Kidney tubule cell (primary cell): ENCODE measurements around the gene OGFR.

Experiments
- DNase-seq: peaks from one replicate; pipeline ENCODE4 v3.0.0-alpha.2; 2018; ENCODE audit warnings: low spot score

Gene OGFR

DNA sequence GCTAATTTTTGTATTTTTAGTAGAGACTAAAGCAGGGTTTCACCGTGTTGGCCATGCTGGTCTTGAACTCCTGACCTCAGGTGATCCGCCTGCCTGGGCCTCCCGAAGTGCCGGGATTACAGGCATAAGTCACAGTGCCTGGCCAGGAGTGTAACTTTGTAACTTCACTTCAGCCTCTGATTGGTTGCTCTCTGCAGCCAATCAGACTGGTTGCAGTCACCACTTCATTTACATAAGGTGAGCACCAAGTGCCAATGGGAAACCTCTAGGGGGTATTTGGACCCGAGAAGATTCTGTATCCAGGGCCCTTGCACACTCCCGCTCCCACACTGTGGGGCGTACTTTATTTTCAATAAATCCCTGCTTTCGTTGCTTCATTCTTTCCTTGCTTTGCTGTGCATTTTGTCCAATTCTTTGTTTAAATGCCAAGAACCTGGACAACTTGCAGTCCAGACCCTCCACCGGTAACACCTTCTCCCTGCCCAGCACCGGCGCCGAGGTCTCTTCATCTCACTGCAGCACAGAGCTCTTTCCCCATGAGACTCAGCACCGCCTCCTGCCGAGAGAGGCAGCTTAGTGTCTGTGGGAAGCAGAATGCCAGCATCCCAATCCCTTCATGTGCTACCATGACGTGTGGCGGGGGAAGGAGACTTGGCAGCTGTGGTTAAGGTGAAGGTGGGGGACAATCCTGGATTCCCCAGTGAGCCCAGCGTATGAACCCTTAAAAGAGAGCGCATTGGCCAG is 22.3 kb upstream of the OGFR start:
- DNase-seq = no peak

DNA sequence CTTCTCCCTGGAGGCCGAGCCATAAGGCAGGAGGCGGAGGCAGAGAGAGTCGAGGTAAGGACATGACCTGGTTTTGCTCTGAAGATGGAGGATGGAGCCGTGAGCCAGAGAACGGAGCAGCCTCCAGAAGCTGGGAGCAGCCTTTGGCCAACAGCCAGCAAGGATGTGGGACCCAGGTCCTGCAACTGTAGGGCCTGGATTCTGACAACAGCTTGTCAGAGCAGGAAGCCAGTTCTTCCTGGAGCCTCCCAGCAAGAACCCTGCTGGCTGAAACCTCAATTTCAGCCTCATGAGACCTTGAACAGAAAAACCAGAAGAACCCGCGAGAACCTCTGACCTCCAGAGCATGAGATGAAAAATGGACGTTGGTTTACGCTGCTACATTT is 21.7 kb upstream of the OGFR start:
- no peak for DNase-seq

DNA sequence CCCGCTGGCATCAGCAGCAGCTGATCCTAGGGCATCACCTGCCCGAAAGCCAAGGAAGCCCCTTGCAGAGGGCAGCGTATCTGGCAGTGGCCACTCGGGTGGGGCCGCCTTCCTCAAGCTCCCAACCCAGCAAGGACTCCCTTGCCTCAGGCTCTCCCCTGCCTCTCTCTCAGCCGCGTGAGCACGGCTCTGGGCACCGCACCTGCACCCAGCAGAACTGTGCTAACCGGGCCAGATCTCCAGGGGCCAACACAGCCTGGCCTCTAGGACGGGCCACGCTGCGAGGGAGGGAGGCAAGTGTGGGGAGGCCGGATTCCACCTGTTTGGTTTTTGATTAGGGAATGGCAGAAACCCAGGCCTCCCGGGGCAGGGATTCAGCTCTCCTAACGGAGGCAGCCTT is 20.1 kb upstream of the OGFR start:
- no peak for DNase-seq

DNA sequence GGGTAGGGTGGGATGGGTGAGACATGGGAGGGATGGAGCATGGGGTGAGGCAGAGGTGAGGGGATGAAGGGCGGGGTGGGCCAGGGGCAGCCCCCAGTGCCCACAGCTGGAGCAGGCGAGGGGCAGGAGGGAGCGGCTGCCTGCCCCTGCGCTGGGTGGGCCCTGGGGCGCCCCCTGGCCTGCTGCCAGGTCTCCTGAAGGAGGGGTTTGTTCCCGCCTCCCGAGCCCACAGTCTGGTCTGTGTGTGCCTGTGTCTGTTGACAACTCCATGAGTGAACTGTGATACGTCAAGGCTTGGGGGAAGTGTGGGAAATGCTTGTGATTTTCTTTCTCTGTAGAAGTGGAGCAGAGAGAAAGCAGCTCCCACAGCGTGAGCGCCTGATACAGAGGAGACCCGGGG is 19.2 kb upstream of the OGFR start:
- no peak for DNase-seq

DNA sequence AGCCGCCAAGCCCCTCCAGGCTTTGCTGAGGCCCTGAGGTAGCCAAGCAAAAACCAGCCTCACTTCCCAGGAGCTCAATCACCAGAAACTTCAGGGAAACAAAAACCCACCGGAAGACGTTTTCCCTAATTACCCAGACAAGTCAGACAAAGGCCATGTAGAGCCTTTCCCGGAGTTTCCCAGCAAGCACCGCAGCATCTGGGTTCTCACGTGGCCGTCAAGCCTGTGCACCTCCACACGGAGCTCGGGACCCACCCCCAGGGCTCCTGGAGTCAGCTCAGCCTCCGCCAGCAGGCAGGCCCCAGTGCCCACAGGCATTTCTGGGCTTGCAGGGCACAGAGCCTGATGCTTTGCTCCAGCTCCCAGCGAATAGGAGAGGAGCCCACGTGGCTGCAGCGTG is 18.5 kb upstream of the OGFR start:
- DNase-seq = peak; percentile 14

DNA sequence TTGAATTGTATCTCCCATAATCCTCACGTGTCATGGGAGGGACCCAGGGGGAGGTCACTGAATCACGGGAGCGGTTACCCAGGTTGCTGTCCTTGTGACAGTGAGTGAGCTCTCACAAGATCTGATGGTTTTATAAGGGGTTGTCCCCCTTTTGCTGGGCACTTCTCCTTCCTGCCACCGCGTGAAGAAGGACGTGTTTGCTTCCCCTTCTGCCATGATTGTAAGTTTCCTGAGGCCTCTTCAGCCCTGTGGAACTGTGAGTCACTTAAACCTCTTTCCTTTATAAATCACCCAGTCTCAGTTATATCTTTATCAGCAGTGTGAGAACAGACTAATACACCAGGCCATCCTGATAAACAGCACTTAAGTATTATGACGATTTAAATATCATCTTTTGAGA is 17.3 kb upstream of the OGFR start:
- no peak for DNase-seq

DNA sequence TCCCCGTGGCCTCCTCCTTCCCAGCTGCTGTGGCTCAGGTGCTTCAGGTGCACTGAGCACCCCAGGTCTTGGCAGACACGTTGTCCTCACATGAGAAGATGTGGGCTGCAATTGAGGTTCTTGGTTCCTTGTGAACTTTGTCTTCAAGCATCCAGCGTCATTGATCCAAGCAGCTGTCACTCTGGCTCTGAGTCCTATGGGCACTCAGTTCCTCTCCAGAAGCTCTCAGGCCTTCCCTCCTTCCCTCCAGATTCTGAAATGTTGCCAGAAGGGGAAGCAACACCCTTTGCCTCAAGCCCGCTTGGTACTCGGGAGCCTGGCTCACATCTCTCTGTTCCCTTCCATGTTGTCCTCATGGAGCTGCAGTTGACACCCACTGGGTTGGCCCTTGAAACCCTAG is 16.8 kb upstream of the OGFR start:
- DNase-seq = no peak

DNA sequence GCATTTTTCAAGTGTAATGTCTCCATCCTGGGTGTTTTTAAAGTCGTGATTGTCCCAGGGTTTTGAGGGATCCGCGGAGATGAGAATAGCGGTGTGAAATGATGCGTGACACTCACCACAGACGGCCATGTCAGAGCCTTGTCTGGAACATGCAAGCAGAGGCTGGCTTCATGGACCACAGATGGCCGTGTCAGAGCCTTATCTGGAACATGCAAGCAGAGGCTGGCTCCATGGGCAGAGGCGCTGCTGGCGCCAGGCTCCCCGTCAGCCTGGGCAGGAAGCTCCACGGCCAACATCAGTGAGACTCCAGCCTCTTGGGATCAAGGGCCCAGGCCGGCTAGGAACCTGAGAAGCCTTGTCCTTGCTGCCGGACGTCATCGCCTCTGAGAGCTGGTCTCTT is 16.0 kb upstream of the OGFR start:
- DNase-seq = no peak

DNA sequence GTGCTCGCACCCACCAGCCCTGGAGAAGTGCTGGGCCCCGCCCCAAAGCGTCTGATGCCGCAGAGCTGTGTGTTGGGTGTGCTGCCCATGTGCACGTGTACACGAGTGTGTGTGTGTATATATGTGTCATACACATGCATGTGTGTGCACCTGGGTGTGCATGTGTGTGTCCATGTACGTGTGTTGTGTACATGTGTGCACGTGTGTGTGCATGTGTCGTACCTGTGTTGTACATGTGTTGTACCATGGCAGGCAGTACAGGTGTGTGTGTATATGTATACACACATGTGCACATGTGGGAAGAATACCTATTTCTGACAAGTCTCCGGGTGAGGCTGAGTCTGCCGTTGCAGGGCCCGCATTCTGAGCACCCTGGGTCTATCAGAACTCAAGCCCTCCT is 14.6 kb upstream of the OGFR start:
- DNase-seq = no peak

DNA sequence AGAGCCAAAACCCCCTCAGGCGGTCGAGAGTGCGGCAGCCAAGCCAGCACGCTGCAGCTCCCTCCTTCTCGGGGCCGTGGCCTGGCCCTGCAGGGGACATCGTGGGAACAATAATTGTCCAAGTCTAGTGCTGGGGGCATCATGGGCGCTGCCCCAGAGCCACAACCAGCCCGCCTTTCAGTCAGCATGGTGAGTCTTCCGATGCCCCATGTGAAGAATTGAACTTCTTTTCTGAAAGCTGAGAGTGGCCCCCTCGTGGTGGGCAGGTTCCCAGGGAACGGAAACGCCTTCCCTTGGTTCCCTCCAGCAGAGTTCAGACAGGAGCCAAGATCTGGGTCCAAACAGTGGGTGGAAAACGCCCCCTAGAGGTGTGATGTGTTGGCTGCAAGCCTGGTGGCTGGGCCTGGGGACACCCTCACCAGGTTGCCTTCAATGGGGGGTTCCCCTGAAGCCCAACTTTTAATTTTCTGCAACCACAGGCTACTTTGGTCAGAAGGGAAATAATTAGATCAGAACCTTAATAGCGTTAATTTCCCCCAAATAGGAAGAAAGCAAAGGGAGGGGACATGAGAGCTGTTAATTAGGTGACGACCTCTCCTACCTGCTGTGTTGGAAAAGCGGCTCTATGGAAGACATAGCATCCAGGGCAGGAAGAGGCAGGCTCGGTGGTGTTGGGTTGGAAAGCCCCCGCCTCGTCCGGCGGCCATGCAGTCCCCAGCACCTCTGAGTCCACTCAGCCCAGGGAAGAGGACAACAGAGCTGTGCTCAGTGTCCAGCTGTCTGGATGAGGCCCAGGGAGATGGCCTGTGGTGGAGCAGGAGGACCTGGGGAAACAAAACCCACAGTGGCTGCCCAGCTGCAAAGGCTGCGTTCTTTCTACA is 13.1 kb upstream of the OGFR start:
- peak; percentile 84 for DNase-seq

DNA sequence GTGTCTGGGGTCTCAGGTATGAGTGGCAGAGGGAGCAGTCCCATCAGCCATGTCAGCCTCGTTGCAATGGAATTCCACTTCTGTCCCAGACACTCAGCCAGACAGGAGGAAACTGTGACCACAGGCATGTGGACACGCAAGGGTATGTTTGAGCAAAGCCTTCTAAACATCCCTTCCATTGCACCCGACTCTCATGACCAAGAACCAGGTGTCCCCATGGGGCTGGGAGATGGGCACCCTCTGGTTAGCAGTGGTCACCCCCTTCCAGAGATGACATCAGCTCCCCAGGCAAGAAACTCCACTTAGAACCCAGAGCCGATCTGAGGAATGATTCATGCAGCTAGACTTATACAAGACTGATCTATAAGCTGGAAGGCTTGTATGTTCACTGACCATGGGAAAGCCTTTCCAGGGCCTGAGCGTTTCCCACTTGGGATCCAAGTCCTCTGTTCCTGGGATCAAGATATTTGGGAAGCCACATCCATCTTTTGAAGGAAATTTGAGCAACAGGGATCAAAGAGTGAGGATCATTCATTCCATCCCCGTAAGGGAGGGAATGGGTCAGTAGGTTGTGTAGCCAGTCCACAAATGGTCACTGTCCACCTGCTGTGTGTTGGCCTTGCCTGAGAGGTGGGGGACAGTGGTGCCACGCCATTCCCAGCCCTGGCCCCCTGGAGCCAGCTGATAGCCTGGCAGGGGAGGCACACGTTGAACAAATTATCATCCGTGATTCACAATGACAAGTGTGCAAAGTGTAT is 12.3 kb upstream of the OGFR start:
- DNase-seq = peak; percentile 86

DNA sequence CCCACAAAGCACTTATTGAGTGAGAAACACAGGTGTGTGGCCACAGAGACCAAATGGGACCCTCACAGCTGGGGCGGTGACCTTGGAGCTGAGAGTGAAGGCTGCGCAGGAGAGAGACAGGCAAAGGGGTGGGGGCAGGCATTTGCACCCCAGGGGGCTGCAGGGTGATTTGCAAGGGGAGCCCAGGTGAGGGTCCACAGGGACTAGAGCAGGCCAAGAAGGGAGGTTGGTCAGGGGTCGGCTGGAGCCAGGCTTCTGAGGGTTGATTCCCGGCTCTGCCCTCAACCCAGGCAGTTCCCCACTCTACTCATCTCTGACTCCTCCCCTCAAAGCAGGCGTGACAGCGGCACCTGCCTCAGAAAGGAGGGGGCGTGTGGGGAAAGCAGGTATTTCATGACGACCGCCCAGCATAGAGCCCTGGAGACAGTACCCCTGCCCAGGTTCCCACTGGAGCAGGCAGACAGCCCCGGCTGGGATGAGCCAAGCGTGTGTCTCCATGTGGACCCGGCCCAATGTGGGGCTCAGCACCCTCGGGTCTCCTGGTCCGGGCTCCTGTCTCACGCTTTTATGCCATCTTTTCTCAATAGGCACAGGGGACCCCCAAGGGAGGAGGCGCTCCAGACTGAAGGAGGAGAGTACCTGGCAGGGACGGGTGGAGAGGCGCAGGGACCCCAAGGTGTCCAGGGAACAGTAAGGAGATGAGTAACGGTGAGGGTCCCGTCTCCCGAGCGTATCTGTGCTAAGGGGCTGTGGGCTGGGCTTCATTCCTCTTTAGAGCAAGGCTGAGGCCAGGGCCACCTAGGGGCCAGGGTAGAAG is 11.5 kb upstream of the OGFR start:
- DNase-seq = no peak

DNA sequence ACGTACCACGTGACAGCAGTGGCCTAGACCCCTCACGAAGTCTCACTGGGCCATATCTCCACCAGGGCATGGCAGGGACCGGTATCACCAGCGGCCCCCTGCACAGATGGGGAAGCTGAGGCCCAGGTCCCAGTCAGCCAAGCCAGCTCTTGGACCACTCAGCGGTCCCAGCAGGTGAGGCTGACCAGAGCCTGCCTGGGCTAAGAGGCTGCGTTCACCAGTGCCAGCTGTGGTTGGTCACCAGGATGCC is 11.0 kb upstream of the OGFR start:
- DNase-seq = no peak

DNA sequence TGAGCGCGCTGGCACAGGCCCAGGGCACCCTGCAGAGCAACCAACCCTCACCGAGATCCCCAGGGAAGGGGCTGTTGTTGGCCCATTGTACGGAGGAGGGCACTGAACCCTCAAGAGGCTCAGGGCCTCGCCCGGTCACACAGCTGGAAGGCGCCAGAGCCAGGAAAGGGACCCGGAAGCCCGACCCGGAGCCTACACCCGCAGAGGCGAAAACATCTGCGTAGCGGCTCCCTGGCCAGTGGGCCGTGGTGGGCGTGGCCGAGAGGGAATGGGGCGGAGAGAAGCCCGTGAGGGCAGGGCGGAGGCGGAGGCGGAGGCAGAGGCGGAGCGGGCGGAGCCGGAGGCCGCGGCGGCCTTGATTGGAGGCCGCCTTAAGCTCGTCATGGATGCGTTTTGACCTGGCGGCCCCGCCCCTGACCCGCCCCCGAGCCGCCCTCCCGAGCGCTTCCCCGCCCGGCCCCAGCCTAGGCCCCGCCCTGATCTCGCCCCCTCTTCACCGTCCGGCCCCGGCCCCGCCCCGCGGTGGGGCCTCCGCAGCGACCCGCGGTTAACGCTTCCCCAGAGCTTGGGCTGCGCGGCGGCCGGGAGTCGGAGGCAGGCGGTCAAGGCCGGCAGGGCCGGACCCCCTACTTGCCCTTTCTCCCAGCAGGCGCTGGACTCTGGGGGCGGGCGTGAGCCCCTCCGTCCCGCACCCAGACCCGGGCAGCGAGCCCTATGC is 10.5 kb upstream of the OGFR start:
- DNase-seq = peak; percentile 97

DNA sequence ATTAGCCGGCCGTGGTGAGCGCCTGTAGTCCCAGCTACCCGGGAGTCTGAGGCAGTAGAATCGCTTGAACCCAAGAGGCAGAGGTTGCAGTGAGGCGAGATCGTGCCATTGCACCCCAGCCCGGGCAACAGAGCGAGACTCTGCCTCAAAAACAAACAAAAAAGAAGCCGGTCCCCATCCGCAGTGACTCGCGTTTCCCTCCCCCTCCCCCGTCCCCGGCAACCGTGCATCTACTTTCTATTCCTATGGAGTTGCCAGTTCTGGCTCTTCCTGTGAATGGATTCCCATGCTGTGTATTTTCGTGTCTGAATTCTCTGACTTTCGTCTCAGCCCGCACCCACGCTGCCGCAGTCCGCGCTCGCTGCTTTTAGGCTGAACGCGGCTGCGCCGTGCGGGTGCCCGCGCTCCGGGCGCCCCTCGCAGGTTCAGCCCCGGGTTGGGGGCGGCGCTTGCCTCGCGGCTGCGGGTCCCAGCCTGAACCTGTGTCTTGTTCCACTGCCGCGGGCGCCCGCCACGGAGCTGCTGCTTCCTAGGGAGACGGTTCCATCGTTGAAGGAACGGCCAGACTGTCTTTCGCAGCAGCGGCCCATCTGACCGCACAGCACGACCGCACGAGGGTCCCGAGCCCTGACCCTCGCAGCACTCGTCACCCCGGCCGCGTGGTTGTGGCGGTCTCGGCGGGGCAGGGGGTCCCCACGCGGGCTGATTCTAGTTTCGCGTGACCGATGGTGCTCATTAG is 9.4 kb upstream of the OGFR start:
- peak; percentile 53 for DNase-seq

DNA sequence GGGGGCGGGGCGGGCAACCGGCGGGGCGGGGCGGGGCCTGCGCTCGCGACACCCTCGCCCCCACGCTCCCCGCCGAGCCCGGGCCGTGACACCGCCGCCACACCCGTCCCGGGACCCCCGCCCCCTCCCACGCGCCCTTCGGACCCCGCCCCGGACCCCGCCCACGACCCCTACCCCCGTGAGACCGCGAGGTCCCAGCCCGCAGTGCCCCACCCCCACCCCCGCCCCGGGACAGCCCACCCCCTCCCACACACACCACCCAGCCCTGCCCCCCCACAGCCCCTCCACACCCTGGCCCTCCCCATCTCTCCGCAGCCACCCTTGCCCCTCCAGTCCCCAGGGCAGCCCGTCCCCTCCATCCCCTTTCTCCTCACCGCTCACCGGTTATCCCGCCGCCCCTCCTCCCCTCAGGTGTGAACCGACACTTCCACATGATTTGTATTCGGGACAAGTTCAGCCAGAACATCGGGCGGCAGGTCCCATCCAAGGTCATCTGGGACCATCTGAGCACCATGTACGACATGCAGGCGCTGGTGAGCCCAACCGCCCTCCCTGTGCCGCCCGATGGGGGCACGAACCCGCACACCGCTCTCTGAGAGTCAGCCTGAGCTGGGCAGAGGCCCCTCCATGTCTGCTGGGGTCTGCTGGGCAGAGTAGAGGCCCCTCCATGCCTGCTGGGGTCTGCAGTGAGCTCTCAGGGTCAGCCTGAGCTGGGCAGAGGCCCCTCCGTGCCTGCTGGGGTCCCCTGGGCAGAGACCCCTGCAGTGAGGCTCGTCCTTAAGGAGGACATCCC is 7.7 kb upstream of the OGFR start:
- no peak for DNase-seq

DNA sequence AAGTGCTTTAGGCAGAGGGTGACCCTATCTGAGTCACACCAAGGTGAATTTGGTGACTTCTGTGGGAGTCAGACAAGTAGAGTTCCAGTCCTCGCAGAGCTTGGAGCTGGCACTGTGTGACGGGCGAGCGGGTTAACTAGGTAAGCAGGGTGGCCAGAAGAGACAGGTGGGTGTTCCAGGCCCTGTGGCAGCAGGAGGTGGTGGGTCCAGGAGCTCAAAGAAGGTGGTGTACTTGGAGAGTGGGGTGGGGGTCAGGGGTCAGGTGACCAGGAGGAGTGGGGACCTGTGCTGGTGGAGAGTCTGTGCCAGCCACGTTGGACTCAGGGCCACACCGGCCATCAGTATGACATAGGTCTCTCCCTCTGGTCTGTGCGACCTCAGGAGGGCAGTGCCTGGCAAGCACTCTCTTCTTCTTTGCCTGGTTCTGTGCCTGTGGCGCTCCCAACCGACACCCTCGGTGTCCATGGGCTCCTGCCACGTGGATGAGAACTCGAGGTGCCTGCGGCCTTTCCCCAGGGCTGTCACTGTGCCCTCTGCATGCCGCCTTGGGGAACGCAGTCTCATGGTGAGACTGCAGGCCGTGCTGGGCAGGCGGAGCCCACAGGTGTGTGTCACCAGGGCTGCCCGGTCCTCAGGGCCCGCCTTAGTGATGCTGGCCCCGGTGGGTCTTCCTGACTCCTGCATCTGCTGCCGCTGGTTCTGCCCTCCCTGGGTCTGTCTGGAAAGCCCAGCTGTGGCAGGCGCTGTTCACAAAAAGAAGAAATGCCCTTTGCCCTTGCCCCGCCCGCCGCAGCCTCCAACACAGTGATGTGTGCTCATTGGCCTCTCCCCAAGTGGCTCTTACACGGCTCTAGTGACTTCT is 6.7 kb upstream of the OGFR start:
- no peak for DNase-seq

DNA sequence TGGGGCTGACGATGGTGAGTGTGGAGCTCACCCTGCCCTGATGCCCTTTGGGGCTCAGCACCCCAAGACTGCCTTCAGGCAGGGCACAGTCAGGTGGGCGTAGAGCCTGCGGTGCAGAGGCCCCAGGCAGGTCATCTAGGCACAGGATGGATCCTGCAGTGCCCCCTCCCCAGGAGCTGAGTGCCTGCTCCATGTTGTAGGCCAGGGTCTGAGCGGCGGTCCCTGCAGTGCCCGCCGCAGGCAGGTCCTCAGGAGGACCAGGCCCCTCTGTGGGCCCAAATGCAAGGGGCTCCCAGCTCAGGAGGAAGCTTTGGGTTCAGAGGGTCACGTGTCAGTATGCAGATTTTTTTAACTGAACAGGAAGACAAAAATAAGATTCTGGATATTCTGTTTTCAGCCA is 5.6 kb upstream of the OGFR start:
- no peak for DNase-seq

DNA sequence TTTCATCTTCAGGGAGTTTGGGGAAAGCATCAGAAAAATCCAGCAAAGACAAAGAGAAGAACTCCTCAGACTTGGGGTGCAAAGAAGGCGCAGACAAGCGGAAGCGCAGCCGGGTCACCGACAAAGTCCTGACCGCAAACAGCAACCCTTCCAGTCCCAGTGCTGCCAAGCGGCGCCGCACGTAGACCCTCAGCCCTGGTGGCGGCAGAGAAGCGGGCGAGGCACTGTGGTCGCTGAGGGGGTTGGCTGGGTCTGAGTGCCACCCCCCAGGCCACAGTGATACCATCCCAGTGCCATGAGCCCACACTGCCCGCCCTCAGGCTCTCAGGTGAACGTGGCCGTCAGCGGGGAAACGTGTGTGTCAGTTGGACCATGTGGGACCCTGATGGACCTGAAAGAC is 5.2 kb upstream of the OGFR start:
- DNase-seq = no peak
